ENCODE data around the gene ZBTB7A. TPM values are rescaled to one million over a fixed set of nuclear protein-coding genes. Genes with fewer than 3 reads are reported as not detected.

The ZBTB7A gene
- total and polyA plus RNA-seq, 2 of the 4 experiments (the other 2 are of a cell fraction): 3.2 to 10.3 TPM

DNA sequence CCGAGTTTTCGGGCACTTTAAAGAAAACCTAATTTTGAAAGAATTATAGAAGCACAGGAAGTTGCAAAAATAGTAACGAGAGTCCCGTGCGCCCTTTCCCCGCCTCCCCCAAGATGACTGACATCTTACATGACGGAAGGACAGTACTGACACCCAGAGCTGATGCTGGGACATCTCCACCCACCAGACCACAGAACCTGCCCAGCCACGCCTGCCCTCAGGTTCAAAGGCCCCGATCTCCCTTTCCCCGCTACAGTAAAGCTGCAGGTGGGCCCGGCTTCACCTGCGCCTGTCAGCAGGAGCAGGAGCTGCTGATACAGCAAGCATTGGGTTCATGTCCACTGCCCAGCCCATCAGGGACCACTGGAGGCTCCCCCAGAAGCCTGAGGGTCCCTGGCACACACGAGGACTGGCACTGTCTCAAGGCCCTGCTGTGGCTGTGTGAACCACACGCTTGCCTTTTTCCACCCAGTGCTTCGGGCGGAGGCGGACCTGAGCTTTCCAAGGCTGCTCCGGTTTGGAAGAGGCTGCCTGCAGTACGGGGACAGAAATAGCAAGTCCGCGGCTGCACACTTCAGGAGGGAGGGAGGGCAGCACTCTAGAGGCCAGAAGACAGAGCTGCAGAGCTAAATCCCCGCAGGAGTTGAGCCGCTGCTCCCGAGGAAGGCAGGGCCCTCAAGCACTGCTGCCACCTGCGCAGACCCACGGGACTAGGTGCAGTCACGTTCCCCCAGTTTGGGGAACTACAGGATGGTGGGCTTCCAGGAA is 48.5 kb upstream of the ZBTB7A start:
- H4K5ac ChIP-seq (ENCODE audit: low read depth, low read length): no peak overlapping the region
- in situ Hi-C loops (cut with MboI; ENCODE audit: low sequenced_read_pairs) (no loop called here), dilution Hi-C loops (cut with HindIII; ENCODE audit: low sequenced_read_pairs, unreplicated experiment) (no loop called here), intact Hi-C loops (cut with micrococcal nuclease) (no loop called here)
- ATAC-seq (ENCODE audit: low read depth) (no peak), DNase-seq (no peak)
- H2AFZ ChIP-seq (replicated peaks; ENCODE audit: low read length, poor library complexity): no peak overlapping the region
- no peak overlapping the region for H3K27ac ChIP-seq (ENCODE audit: insufficient read depth, low read length)
- H3K36me3 ChIP-seq (ENCODE audit: control insufficient read depth, insufficient read depth, low read length): peaks cover 69% of the 10 kb centered on the region
- ChIA-PET POLR2A (ENCODE audit: unreplicated experiment) (interaction anchor here (0.6 kb wide), 1 partner anchor 655 kb away, joined by 3 read pairs; no protein-coding TSS in a partner anchor), CTCF (no interaction called here)
- no peak overlapping the region for H3K9ac ChIP-seq (ENCODE audit: low read depth, low read length)
- no peak overlapping the region for H2BK20ac ChIP-seq (ENCODE audit: low read depth, low read length)
- H4K8ac ChIP-seq (ENCODE audit: low read depth in 2 of 2, low read length in 2 of 2): no peak overlapping the region
- H3K79me1 ChIP-seq (ENCODE audit: low read depth in 1 of 2, low read length in 2 of 2): peaks cover 36 to 82% of the 10 kb centered on the region in 2 experiments
- H4K20me1 ChIP-seq (ENCODE audit: insufficient read depth, low read length): peaks cover 62% of the 10 kb centered on the region
- no peak for TF ChIP-seq NFE2L2 (IDR thresholded peaks at IDR 0.05; ENCODE audit: low read depth, low read length)
- TF ChIP-seq MAZ (IDR thresholded peaks at IDR 0.05; ENCODE audit: borderline replicate concordance, low read depth, low read length): no peak
- H3K9me3 ChIP-seq (ENCODE audit: control insufficient read depth, insufficient read depth, low read length): no peaks in the 10 kb centered on the region
- no peak overlapping the region for H2BK120ac ChIP-seq (ENCODE audit: low read depth, low read length)
- no peaks in the 10 kb centered on the region for H3K27me3 ChIP-seq (ENCODE audit: control insufficient read depth, insufficient read depth, low read length)
- no peak overlapping the region for H4K91ac ChIP-seq (ENCODE audit: insufficient read depth, low read depth, low read length)
- H2BK5ac ChIP-seq (ENCODE audit: low read depth, low read length, poor library complexity, severe bottlenecking): no peak overlapping the region
- no peak overlapping the region for H3K18ac ChIP-seq (ENCODE audit: low read depth, low read length)
- H3K4me1 ChIP-seq (ENCODE audit: control insufficient read depth, insufficient read depth, low read length): no peaks in the 10 kb centered on the region
- no TSS peak for BruUV-seq (replicated peaks)
- no peak overlapping the region for H2AK5ac ChIP-seq (ENCODE audit: low read depth, low read length)
- 97% methylated on average over 9 of the region's 27 CpGs; no CpG with 5 or more reads in 1 of the 2 experiments for WGBS, 2 experiments (ENCODE audit: extremely low coverage in 2 of 2, insufficient read length in 1 of 2)
- no peak overlapping the region for H3K14ac ChIP-seq (replicated peaks; ENCODE audit: low read depth, low read length)
- no peak overlapping the region for H3K23ac ChIP-seq (ENCODE audit: low read depth, low read length)
- H3K56ac ChIP-seq (ENCODE audit: extremely low read depth, insufficient read depth, low read length): no peak overlapping the region
- peaks cover 13% of the 10 kb centered on the region for H3K9me1 ChIP-seq (ENCODE audit: insufficient read depth, low read length)
- no peak overlapping the region for H3K4ac ChIP-seq (ENCODE audit: low read depth, low read length)
- H2AK9ac ChIP-seq (replicated peaks; ENCODE audit: low read depth, low read length, poor library complexity): no peak overlapping the region
- H2BK15ac ChIP-seq (ENCODE audit: low read depth, low read length): no peak overlapping the region
- no peak overlapping the region for H3K4me2 ChIP-seq (ENCODE audit: low read depth, low read length)
- H3K4me3 ChIP-seq (ENCODE audit: insufficient read depth, low read depth, low read length): no peak overlapping the region
